ENCODE data around the gene SUPT5H. TPM values are rescaled to one million over a fixed set of nuclear protein-coding genes. Genes with fewer than 3 reads are reported as not detected.

Gene SUPT5H
- total RNA-seq, 1 donor from 2014 or later = 106 TPM

DNA sequence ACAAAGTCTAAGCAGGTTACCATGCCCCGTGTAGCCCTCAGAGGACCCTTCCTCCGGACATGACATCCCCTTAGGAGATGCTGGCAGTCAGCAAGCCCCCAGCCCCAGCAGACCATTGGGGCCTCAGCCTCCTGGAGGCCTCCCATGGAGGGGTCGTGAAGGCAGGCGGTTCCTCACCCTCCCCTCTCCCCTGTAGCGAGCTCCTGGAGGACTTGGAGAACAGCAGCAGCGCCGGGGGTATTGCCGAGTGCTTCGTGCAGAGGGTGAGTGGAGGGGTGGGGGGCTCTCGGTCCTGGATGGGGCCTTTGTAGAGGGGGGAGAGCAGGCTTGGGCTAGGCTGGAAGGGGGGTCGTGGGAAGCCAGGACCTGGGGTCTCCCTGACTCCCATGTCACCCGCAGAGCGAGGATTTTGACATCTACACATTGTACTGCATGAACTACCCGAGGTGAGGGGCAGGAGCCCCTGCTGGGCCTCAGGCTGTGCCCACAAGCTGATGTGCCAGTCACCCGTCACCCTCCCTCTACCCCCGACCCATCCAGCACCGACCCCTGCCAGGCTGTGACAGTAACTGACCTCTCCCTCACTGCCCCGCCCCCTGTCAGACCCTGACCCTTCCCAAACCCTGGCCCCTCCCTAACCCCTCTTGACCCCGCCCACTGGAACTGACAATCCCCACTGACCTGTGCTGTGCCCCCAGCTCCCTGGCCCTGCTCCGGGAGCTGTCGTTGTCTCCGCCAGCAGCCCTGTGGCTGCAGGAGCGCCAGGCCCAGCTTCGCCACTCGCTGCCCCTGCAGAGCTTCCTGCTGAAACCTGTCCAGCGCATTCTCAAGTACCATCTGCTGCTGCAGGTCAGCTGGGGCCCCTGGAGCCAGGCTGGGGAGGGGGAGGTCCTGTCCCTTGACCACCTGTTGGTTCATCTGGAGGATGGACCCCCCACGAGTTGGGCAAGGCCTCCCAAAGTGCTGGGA lies 28.9 kb upstream of the SUPT5H start:
- Mint-ChIP-seq H3K36me3 (ENCODE audit: low read depth) (peaks cover 27% of the 10 kb centered on the region), H3K27ac (ENCODE audit: unreplicated experiment) (no peak overlapping the region), H3K27me3 (ENCODE audit: low read depth) (no peaks in the 10 kb centered on the region), H3K4me1 (ENCODE audit: low read depth) (peaks cover 35% of the 10 kb centered on the region), H3K9me3 (ENCODE audit: low read depth) (no peaks in the 10 kb centered on the region), H3K4me3 (ENCODE audit: unreplicated experiment) (peak overlapping the region; percentile 97)
- no peak for DNase-seq (ENCODE audit: low spot score)
- TF ChIP-seq, protein P1, sequence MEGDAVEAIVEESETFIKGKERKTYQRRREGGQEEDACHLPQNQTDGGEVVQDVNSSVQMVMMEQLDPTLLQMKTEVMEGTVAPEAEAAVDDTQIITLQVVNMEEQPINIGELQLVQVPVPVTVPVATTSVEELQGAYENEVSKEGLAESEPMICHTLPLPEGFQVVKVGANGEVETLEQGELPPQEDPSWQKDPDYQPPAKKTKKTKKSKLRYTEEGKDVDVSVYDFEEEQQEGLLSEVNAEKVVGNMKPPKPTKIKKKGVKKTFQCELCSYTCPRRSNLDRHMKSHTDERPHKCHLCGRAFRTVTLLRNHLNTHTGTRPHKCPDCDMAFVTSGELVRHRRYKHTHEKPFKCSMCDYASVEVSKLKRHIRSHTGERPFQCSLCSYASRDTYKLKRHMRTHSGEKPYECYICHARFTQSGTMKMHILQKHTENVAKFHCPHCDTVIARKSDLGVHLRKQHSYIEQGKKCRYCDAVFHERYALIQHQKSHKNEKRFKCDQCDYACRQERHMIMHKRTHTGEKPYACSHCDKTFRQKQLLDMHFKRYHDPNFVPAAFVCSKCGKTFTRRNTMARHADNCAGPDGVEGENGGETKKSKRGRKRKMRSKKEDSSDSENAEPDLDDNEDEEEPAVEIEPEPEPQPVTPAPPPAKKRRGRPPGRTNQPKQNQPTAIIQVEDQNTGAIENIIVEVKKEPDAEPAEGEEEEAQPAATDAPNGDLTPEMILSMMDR (IDR thresholded peaks at IDR 0.05) = no peak

DNA sequence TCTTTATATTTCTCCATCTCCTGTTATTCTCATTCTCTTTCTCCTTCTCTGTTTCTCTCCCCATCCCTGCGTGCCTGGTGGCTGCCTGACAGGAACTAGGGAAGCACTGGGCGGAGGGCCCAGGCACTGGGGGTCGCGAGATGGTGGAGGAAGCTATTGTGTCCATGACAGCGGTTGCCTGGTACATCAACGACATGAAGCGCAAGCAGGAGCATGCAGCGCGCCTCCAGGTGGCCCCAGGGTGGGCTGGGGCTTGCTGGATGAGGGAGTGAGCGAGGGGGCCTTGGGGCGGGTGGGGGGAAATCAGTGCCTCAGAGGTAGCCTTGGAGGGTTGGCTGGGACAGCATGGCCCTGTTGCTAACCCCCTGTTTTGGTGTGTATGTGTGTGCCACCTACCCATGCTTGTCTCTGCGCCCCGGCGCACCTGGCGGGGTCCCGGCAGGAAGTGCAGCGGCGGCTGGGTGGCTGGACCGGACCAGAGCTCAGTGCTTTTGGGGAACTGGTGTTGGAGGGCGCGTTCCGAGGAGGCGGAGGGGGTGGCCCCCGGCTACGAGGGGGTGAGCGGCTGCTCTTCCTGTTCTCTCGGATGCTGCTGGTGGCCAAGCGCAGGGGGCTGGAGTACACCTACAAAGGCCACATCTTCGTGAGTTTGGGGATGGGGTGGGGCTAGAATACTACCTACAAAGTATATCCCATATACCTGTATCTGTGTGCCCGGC lies 27.8 kb upstream of the SUPT5H start:
- DNase-seq (ENCODE audit: low spot score) = no peak
- H3K27me3 Mint-ChIP-seq (ENCODE audit: low read depth) = no peaks in the 10 kb centered on the region
- peaks cover 27% of the 10 kb centered on the region for H3K36me3 Mint-ChIP-seq (ENCODE audit: low read depth)
- peaks cover 32% of the 10 kb centered on the region for H3K4me1 Mint-ChIP-seq (ENCODE audit: low read depth)
- no peak overlapping the region for H3K4me3 Mint-ChIP-seq (ENCODE audit: unreplicated experiment)
- peak overlapping the region; percentile 22 for H3K27ac Mint-ChIP-seq (ENCODE audit: unreplicated experiment)
- TF ChIP-seq, protein P1 (IDR thresholded peaks at IDR 0.05) = no peak
- H3K9me3 Mint-ChIP-seq (ENCODE audit: low read depth) = no peaks in the 10 kb centered on the region

DNA sequence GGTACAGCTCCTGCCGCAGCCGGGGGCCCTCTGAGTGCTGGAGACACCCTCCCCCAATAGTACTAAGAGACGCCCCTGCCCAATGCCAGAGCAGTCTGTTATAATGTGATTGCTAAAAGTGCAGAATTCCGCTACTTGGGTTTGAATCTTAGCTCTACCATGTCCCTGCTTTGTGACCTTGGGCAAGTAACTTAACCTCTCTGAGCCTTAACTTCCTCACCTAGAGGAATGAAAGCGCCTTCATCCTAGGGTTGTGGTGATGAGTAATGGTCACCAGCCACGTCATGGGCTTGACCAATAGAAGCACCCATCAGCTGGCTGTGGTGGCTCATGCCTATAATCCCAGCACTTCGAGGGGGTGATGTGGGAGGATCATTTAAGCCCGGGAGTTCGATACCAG lies 26.4 kb upstream of the SUPT5H start:
- DNase-seq (ENCODE audit: low spot score) = no peak
- H3K27ac Mint-ChIP-seq (ENCODE audit: unreplicated experiment) = no peak overlapping the region
- peaks cover 34% of the 10 kb centered on the region for H3K4me1 Mint-ChIP-seq (ENCODE audit: low read depth)
- TF ChIP-seq, protein P1 (IDR thresholded peaks at IDR 0.05) = no peak
- no peak overlapping the region for H3K4me3 Mint-ChIP-seq (ENCODE audit: unreplicated experiment)
- H3K27me3 Mint-ChIP-seq (ENCODE audit: low read depth) = no peaks in the 10 kb centered on the region
- peaks cover 33% of the 10 kb centered on the region for H3K36me3 Mint-ChIP-seq (ENCODE audit: low read depth)
- H3K9me3 Mint-ChIP-seq (ENCODE audit: low read depth) = no peaks in the 10 kb centered on the region

DNA sequence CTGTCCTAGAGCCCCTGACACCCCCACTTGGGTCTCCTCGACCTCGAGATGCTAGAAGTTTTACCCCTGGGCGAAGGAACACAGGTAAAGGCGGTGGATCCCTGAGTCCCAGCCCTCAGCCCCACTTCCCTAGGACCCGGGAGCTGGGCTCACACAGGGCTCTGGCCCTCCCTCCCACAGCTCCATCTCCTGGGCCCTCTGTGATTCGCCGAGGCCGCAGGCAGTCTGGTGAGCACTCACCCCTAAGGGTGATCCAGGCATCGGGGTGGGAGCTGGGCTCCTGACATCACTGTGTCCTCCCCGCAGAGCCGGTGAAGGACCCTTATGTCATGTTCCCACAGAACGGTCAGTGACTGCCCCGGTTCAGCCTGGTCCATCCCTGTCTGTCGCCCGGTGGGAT lies 24.6 kb upstream of the SUPT5H start:
- TF ChIP-seq, protein P1 (IDR thresholded peaks at IDR 0.05) = no peak
- Mint-ChIP-seq H3K9me3 (ENCODE audit: low read depth) (no peaks in the 10 kb centered on the region), H3K27me3 (ENCODE audit: low read depth) (no peaks in the 10 kb centered on the region), H3K4me3 (ENCODE audit: unreplicated experiment) (no peak overlapping the region), H3K36me3 (ENCODE audit: low read depth) (peaks cover 37% of the 10 kb centered on the region), H3K27ac (ENCODE audit: unreplicated experiment) (no peak overlapping the region), H3K4me1 (ENCODE audit: low read depth) (peaks cover 29% of the 10 kb centered on the region)
- no peak for DNase-seq (ENCODE audit: low spot score)

DNA sequence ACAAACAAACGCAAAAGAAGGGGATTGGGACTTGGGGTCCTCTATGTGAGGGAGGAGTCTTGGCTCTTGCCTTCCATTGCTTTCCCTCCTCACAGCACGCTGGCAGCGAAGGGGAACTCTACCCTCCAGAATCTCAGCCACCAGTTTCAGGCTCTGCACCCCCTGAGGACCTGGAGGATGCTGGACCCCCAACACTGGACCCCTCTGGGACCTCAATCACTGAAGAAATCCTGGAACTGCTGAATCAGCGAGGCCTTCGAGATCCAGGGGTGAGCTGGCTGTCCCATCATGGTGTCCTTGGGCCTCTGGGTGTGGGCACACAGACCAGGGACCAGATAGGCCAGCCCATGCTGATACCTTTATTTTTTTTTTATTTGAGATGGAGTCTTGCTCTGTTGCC lies 23.4 kb upstream of the SUPT5H start:
- H3K27ac Mint-ChIP-seq (ENCODE audit: unreplicated experiment) = no peak overlapping the region
- peaks cover 32% of the 10 kb centered on the region for H3K4me1 Mint-ChIP-seq (ENCODE audit: low read depth)
- peaks cover 42% of the 10 kb centered on the region for H3K36me3 Mint-ChIP-seq (ENCODE audit: low read depth)
- TF ChIP-seq, protein P1 (IDR thresholded peaks at IDR 0.05) = no peak
- H3K4me3 Mint-ChIP-seq (ENCODE audit: unreplicated experiment) = no peak overlapping the region
- no peak for DNase-seq (ENCODE audit: low spot score)
- no peaks in the 10 kb centered on the region for H3K9me3 Mint-ChIP-seq (ENCODE audit: low read depth)
- no peaks in the 10 kb centered on the region for H3K27me3 Mint-ChIP-seq (ENCODE audit: low read depth)

All from chondrocyte (in vitro differentiated cells).